Suprapubic skin (tissue), 3 donors: Measurements from ENCODE around the gene ZBTB8A.

Experiments used
- EP300 ChIP-seq: sonication (generic); formaldehyde crosslinking; IDR thresholded peaks from one replicate; pipeline ENCODE4 v1.6.1; 2017; ENCODE audit warnings: antibody characterized with exemption
- TF ChIP-seq, protein P1 (sequence below), 2 donors: fragments of 200-600 bp in 1 of 2; fragments of 450-650 bp in 1 of 2; sonication (generic) in 1 of 2; IDR thresholded peaks; one replicate each; pipeline ENCODE4 v1.5.1; 2016 to 2019; ENCODE audit warnings: antibody characterized with exemption in 2 of 2, mild to moderate bottlenecking in 1 of 2, moderate library complexity in 1 of 2

DNA sequence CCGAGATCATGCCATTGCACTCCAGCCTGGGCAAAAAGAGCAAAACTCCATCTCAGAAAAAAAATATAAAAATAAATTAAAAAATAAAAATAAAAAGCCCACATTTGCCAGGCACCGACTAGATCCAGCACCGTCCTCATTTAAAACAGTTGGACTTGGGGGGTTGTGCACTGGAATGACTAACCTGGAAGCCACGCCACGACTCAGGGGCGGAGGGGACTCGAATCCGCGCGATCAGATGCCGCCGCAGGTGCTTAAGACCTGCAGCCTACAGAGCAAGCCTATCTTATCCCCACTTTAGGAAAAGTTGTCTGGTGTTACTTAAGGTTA is 72.6 kb downstream of the ZBTB8A start:
- TF ChIP-seq, protein P1, sequence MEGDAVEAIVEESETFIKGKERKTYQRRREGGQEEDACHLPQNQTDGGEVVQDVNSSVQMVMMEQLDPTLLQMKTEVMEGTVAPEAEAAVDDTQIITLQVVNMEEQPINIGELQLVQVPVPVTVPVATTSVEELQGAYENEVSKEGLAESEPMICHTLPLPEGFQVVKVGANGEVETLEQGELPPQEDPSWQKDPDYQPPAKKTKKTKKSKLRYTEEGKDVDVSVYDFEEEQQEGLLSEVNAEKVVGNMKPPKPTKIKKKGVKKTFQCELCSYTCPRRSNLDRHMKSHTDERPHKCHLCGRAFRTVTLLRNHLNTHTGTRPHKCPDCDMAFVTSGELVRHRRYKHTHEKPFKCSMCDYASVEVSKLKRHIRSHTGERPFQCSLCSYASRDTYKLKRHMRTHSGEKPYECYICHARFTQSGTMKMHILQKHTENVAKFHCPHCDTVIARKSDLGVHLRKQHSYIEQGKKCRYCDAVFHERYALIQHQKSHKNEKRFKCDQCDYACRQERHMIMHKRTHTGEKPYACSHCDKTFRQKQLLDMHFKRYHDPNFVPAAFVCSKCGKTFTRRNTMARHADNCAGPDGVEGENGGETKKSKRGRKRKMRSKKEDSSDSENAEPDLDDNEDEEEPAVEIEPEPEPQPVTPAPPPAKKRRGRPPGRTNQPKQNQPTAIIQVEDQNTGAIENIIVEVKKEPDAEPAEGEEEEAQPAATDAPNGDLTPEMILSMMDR (IDR thresholded peaks at IDR 0.05): no peak
- TF ChIP-seq EP300: no peak
